MM.1S (cell line): Measurements from ENCODE around the gene CCDC71L.

Experiments used
- DNase-seq: peaks from one replicate; pipeline ENCODE4 v3.0.0-alpha.2; 2015
- H2AFZ ChIP-seq: fragments of 300-600 bp; sonication (generic); 2 replicates; pipeline ENCODE4 v1.6.0; 2016; ENCODE audit warnings: antibody characterized with exemption, low read length
- H3F3A ChIP-seq: fragments of 300-600 bp; sonication (generic); 2 replicates; pipeline ENCODE4 v1.6.1; 2016; ENCODE audit warnings: mild to moderate bottlenecking, antibody characterized with exemption, low read length, moderate library complexity, mixed read lengths; ENCODE audit not compliant: insufficient read depth
- H3K27ac ChIP-seq: fragments of 300-600 bp; sonication (generic); 2 replicates; pipeline ENCODE4 v1.5.1; 2016; ENCODE audit warnings: mild to moderate bottlenecking, low read length
- H3K27me3 ChIP-seq: fragments of 300-600 bp; sonication (generic); replicated peaks from 2 replicates; pipeline ENCODE4 v1.6.0; 2016; ENCODE audit warnings: low read length; ENCODE audit not compliant: insufficient read depth
- H3K36me3 ChIP-seq: fragments of 300-600 bp; sonication (generic); replicated peaks from 2 replicates; pipeline ENCODE4 v1.6.1; 2016; ENCODE audit warnings: mild to moderate bottlenecking, low read length, mixed read lengths; ENCODE audit not compliant: insufficient read depth
- H3K4me1 ChIP-seq: fragments of 300-600 bp; sonication (generic); 2 replicates; pipeline ENCODE4 v1.6.1; 2016; ENCODE audit warnings: low read length, mixed read lengths
- H3K4me2 ChIP-seq: fragments of 300-600 bp; sonication (generic); 2 replicates; pipeline ENCODE4 v1.6.0; 2016; ENCODE audit warnings: low read depth, low read length
- H3K4me3 ChIP-seq: fragments of 300-600 bp; sonication (generic); 2 replicates; pipeline ENCODE4 v1.5.1; 2016; ENCODE audit warnings: low read length, mixed read lengths
- H3K79me2 ChIP-seq: fragments of 300-600 bp; sonication (generic); 2 replicates; pipeline ENCODE4 v1.6.1; 2016; ENCODE audit warnings: mixed run types, low read length, mixed read lengths
- H3K9ac ChIP-seq: fragments of 300-600 bp; sonication (generic); 2 replicates; pipeline ENCODE4 v1.6.1; 2016; ENCODE audit warnings: low read length, mixed read lengths
- H3K9me2 ChIP-seq: fragments of 300-600 bp; sonication (generic); replicated peaks from 2 replicates; pipeline ENCODE4 v1.6.1; 2016; ENCODE audit warnings: mild to moderate bottlenecking, low read length, mixed read lengths; ENCODE audit not compliant: insufficient read depth
- H3K9me3 ChIP-seq: fragments of 300-600 bp; sonication (generic); replicated peaks from 2 replicates; pipeline ENCODE4 v1.6.1; 2016; ENCODE audit warnings: mild to moderate bottlenecking, low read length, mixed read lengths; ENCODE audit not compliant: insufficient read depth
- H4K20me1 ChIP-seq: fragments of 300-600 bp; sonication (generic); 2 replicates; pipeline ENCODE4 v1.6.1; 2016; ENCODE audit warnings: mild to moderate bottlenecking, low read length, moderate library complexity, mixed read lengths; ENCODE audit not compliant: insufficient read depth
- EZH2 ChIP-seq: fragments of 300-600 bp; sonication (generic); optimal IDR thresholded peaks from 2 replicates; pipeline ENCODE3; 2017; ENCODE audit warnings: low read depth, mild to moderate bottlenecking, antibody characterized with exemption, low read length, mixed read lengths
- EZH2phosphoT487 ChIP-seq: fragments of 300-600 bp; sonication (generic); IDR thresholded peaks from 2 replicates; pipeline ENCODE4 v1.6.1; 2018; ENCODE audit warnings: antibody characterized with exemption, low read length
- TF ChIP-seq, protein P1 (sequence below): fragments of 300-600 bp; sonication (generic); IDR thresholded peaks from 2 replicates; pipeline ENCODE4 v1.5.1; 2016; ENCODE audit warnings: antibody characterized with exemption, low read length, mixed read lengths

The CCDC71L gene

DNA sequence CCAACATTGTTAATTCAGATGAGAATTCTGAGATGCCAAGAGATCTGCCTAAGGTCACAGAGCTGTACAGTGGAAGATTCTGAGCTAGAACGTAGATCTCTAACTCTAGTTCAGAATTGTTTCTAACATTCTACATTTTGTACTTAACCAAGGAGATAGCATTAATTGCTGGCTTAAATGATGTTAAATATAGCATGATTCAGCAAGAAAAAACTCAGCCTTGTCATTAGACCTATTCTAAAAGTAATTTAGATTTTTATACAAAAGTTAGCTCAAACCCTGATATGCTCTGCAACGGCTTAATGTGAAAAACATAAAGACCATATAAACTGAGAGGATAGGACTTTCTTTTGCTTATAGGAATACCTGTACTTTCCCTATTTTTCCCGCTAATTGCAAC lies 3.4 kb upstream of the CCDC71L start:
- Histone ChIP-seq H3K36me3 (no peaks in the 10 kb centered on the region), H3K4me1 (peaks cover 6% of the 10 kb centered on the region; the same call in 1 of the 2 replicates), H4K20me1 (no peaks in the 10 kb centered on the region), H3F3A (peaks cover 7% of the 10 kb centered on the region; the same call in 1 of the 2 replicates), H3K4me2 (no peak overlapping the region), H3K9me3 (no peaks in the 10 kb centered on the region), H2AFZ (no peak overlapping the region), H3K27me3 (no peaks in the 10 kb centered on the region), H3K4me3 (no peak overlapping the region), H3K9ac (no peak overlapping the region), H3K79me2 (peaks cover 6% of the 10 kb centered on the region; the same call in 1 of the 2 replicates), H3K9me2 (no peaks in the 10 kb centered on the region), H3K27ac (no peak overlapping the region)
- no peak for DNase-seq
- TF ChIP-seq, protein P1, sequence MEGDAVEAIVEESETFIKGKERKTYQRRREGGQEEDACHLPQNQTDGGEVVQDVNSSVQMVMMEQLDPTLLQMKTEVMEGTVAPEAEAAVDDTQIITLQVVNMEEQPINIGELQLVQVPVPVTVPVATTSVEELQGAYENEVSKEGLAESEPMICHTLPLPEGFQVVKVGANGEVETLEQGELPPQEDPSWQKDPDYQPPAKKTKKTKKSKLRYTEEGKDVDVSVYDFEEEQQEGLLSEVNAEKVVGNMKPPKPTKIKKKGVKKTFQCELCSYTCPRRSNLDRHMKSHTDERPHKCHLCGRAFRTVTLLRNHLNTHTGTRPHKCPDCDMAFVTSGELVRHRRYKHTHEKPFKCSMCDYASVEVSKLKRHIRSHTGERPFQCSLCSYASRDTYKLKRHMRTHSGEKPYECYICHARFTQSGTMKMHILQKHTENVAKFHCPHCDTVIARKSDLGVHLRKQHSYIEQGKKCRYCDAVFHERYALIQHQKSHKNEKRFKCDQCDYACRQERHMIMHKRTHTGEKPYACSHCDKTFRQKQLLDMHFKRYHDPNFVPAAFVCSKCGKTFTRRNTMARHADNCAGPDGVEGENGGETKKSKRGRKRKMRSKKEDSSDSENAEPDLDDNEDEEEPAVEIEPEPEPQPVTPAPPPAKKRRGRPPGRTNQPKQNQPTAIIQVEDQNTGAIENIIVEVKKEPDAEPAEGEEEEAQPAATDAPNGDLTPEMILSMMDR: no peak
- TF ChIP-seq EZH2phosphoT487 (no peak), EZH2 (no peak)

DNA sequence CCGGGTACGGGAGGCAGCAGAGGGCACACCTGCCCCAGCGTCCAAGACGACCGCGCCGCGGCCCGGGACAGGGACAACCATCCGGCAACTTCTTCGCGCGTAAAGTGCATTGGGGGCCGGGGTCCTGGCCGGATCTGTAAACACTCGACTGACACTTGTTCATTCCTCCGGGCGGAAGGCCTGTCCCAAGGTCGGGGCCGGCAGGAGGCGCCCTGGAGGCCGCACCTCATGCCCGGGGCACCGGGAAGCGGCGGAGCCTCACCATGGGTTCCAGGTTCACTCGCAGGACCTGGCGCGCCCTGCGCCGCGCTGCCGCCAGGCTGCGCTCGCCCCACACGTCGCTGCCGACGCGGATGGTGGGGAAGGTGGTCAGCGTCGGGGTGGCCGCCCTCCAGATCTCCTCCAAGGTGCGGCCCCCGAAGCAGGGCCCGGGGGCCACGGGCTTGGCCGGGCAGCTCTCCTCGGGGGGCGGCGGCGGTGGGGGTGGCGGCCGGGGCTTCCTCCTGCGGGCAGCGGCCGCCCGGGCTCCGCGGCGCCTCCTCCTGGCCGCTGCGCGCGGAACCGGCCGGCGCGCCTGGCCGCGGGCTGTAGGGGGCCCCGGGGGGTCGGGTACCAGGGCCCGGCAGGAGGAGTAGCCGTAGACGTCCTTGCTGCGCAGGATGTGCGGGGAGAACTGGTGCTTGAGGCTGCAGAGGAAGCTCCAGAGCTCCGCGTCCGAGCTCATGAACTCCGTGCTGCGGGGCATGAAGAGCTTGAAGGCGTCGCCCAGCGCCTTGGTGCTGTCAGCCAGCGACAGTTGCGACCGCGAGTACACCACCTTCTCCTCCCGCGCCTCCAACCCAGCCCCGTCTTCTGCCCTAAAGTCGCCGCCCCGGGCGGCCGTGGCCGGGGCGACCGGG lies 746 bp downstream of the CCDC71L start:
- peak; percentile 91 for DNase-seq
- H3K79me2 ChIP-seq: peaks cover 10% of the 10 kb centered on the region; the same call in 1 of the 2 replicates
- peak overlapping the region; percentile 64; the same call in 1 of the 2 replicates for H3K27ac ChIP-seq
- no peaks in the 10 kb centered on the region for H3K36me3 ChIP-seq
- H3K4me3 ChIP-seq: peak overlapping the region; percentile 74
- H3K4me1 ChIP-seq: peaks cover 17% of the 10 kb centered on the region
- H3F3A ChIP-seq: peaks cover 7% of the 10 kb centered on the region; the same call in 1 of the 2 replicates
- no peaks in the 10 kb centered on the region for H3K27me3 ChIP-seq
- H4K20me1 ChIP-seq: no peaks in the 10 kb centered on the region
- peak overlapping the region; percentile 83 for H3K9ac ChIP-seq
- no peaks in the 10 kb centered on the region for H3K9me3 ChIP-seq
- H3K4me2 ChIP-seq: peak overlapping the region; percentile 91; the same call in 1 of the 2 replicates
- H2AFZ ChIP-seq: peak overlapping the region; percentile 62
- TF ChIP-seq EZH2 (no peak), EZH2phosphoT487 (no peak)
- TF ChIP-seq, protein P1: peak; percentile 97
- H3K9me2 ChIP-seq: no peaks in the 10 kb centered on the region

DNA sequence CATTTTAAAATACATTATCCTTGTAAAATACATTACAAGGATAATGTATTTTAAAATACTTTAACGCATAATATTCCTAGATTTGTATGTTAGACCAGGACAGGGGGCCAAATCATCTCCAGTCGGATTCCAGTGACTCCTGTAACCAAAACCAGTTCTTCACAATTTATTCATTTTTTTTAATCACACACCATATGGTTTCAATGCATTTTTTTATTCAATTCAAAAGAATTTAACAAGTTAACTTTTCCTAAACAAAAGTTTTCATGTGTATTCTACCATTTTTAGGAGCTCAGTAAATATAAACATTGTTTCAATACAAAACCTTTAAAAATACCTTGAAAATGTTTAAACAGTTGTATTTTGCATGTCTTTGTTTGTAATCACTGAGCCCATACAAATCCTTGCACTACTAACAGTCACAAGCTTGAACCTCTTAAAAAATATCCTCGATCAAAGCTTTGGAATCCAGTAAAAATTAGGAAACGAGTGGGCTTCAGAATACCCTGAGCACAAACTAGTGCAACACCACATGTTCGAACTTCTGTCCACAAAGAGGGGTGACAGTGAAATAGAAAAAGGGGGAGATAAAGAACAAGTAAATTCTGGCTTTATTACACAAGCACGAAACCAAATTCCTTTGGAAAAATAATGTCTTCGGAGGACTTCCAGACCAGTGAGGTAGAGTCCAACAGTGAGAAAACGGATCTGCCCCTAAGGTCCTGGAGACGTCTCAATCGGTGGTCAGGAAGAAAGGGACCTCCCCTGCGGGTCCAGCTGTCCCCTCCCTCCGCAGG lies 1.6 kb downstream of the CCDC71L start:
- Histone ChIP-seq H4K20me1 (no peaks in the 10 kb centered on the region), H2AFZ (peak overlapping the region; percentile 60), H3K9me3 (no peaks in the 10 kb centered on the region), H3K27ac (peak overlapping the region; percentile 20; the same call in 1 of the 2 replicates), H3K36me3 (no peaks in the 10 kb centered on the region), H3K4me3 (peak overlapping the region; percentile 70), H3K79me2 (peaks cover 10% of the 10 kb centered on the region; the same call in 1 of the 2 replicates), H3K4me1 (peaks cover 17% of the 10 kb centered on the region), H3K27me3 (no peaks in the 10 kb centered on the region), H3K4me2 (peak overlapping the region; percentile 91), H3K9me2 (no peaks in the 10 kb centered on the region), H3K9ac (peak overlapping the region; percentile 75), H3F3A (peaks cover 7% of the 10 kb centered on the region; the same call in 1 of the 2 replicates)
- no peak for TF ChIP-seq EZH2
- TF ChIP-seq EZH2phosphoT487: no peak
- TF ChIP-seq, protein P1: no peak
- DNase-seq: no peak
